Nephron (organoid): ENCODE results near the gene IL12A.

Experiments
- H3K27ac Mint-ChIP-seq, 3 experiments: 2 replicates each; pipeline ENCODE4 v1.8.0; 2020; ENCODE audit warnings: mixed read lengths in 3 of 3, mild to moderate bottlenecking in 2 of 3, moderate library complexity in 1 of 3
- H3K27me3 Mint-ChIP-seq: 2 replicates; pipeline ENCODE4 v1.8.0; 2021; ENCODE audit warnings: low read depth, mild to moderate bottlenecking, moderate library complexity, mixed read lengths
- H3K36me3 Mint-ChIP-seq: 2 replicates; pipeline ENCODE4 v1.8.0; 2020; ENCODE audit warnings: low read depth, mixed read lengths
- H3K4me1 Mint-ChIP-seq: 2 replicates; pipeline ENCODE4 v1.8.0; 2020; ENCODE audit warnings: mixed read lengths
- H3K4me3 Mint-ChIP-seq, 3 experiments: 2 replicates each; pipeline ENCODE4 v1.8.0; 2020; ENCODE audit warnings: mild to moderate bottlenecking in 3 of 3, mixed read lengths in 3 of 3, moderate library complexity in 2 of 3
- H3K9me3 Mint-ChIP-seq: 2 replicates; pipeline ENCODE4 v1.8.0; 2020; ENCODE audit warnings: mixed read lengths
- TF ChIP-seq, protein P1 (sequence below), 3 experiments: fragments of 200-600 bp; sonication (generic); IDR thresholded peaks; one replicate each; pipeline ENCODE4 v1.5.0; 2021; ENCODE audit warnings: antibody characterized with exemption in 3 of 3; ENCODE audit not compliant: unreplicated experiment in 3 of 3

The IL12A gene

DNA sequence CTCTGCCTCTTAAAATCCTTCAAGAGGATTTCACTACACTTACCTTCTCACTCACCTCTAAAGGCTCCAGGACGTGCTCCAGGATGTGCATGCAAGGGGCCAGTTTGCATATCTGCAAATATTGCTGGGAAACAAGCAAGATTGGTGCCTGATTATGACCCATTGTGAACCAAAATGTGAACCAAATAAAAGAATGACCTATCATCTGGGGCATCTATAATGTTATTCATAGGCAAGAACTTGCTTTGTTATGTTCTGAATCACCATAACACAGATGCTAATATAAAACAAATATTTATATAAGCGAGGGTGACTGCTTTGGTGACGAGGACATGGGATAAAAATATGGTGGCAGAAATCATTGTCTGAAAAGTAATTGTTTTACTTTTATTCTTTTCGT, 5.5 kb downstream of the IL12A start:
- peaks cover 6% of the 10 kb centered on the region for H3K9me3 Mint-ChIP-seq
- H3K27me3 Mint-ChIP-seq = peaks cover 25% of the 10 kb centered on the region
- H3K4me3 Mint-ChIP-seq = no peak overlapping the region
- TF ChIP-seq, protein P1, sequence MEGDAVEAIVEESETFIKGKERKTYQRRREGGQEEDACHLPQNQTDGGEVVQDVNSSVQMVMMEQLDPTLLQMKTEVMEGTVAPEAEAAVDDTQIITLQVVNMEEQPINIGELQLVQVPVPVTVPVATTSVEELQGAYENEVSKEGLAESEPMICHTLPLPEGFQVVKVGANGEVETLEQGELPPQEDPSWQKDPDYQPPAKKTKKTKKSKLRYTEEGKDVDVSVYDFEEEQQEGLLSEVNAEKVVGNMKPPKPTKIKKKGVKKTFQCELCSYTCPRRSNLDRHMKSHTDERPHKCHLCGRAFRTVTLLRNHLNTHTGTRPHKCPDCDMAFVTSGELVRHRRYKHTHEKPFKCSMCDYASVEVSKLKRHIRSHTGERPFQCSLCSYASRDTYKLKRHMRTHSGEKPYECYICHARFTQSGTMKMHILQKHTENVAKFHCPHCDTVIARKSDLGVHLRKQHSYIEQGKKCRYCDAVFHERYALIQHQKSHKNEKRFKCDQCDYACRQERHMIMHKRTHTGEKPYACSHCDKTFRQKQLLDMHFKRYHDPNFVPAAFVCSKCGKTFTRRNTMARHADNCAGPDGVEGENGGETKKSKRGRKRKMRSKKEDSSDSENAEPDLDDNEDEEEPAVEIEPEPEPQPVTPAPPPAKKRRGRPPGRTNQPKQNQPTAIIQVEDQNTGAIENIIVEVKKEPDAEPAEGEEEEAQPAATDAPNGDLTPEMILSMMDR (IDR thresholded peaks at IDR 0.05; ENCODE audit: unreplicated experiment in 3 of 3) = no peak
- H3K4me1 Mint-ChIP-seq = peaks cover 9% of the 10 kb centered on the region
- H3K27ac Mint-ChIP-seq = no peak overlapping the region
- no peaks in the 10 kb centered on the region for H3K36me3 Mint-ChIP-seq

DNA sequence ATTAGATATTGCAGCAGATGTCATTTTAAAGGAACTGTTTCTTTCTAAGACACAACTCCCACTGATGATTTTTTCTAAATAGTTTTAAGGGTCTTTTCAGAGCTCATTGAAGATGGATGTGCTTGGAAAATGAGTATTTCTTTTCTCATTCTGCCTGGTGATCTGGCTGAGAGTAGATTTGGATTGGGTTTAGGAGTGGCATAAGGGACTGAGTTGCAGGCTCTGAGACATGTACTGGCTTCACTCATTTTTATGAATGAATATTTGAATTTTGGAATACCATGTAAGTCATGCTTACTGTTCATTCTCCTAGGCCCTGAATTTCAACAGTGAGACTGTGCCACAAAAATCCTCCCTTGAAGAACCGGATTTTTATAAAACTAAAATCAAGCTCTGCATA, 6.5 kb downstream of the IL12A start:
- Mint-ChIP-seq H3K9me3 (peaks cover 6% of the 10 kb centered on the region), H3K4me1 (peaks cover 8% of the 10 kb centered on the region), H3K27ac (no peak overlapping the region), H3K36me3 (no peaks in the 10 kb centered on the region), H3K4me3 (no peak overlapping the region), H3K27me3 (peaks cover 19% of the 10 kb centered on the region)
- TF ChIP-seq, protein P1 (IDR thresholded peaks at IDR 0.05; ENCODE audit: unreplicated experiment in 3 of 3) = no peak

DNA sequence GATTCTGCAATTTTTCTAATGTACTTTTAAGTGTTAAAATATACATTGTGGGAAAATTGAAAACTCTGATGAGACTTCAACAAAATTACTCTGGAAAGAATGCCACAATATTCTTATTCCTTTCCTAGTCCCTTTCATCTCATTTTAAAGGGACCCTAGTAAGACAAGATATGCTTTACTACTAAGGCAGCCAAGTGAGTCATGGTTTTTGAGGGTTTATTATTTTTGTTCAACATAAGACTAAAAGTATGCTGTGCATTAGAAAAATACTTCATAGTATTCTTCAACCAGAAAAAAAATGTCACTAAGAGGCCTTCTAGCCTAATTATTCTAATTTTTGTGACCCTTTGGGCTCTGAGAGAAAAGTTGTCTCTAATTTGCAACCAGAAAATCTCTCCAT, 7.4 kb downstream of the IL12A start:
- Mint-ChIP-seq H3K27me3 (peaks cover 12% of the 10 kb centered on the region), H3K9me3 (peaks cover 6% of the 10 kb centered on the region), H3K27ac (no peak overlapping the region), H3K4me3 (no peak overlapping the region), H3K4me1 (no peaks in the 10 kb centered on the region), H3K36me3 (no peaks in the 10 kb centered on the region)
- TF ChIP-seq, protein P1 (IDR thresholded peaks at IDR 0.05; ENCODE audit: unreplicated experiment in 3 of 3) = no peak

DNA sequence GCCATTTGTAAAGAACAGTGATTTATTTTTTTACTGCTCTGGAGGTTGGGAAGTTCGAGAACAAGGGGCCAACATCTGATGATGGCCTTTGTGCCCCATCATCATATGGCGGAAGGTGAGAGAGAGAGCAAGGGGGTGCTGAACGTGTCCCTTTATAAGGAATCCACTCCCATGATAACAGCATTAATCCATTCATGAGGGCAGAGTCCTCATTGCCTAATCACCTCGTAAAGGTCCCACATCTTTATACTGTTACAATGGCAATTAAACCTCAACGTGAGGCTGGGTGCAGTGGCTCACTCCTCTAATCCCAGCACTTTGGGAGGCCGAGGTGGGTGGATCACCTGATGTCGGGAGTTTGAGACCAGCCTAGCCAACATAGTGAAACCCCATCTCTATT, 8.3 kb downstream of the IL12A start:
- TF ChIP-seq, protein P1 (IDR thresholded peaks at IDR 0.05; ENCODE audit: unreplicated experiment in 3 of 3) = no peak
- H3K4me1 Mint-ChIP-seq = peaks cover 8% of the 10 kb centered on the region
- H3K9me3 Mint-ChIP-seq = peaks cover 4% of the 10 kb centered on the region
- H3K4me3 Mint-ChIP-seq = no peak overlapping the region
- H3K27ac Mint-ChIP-seq = no peak overlapping the region
- H3K27me3 Mint-ChIP-seq = peaks cover 17% of the 10 kb centered on the region
- no peaks in the 10 kb centered on the region for H3K36me3 Mint-ChIP-seq

DNA sequence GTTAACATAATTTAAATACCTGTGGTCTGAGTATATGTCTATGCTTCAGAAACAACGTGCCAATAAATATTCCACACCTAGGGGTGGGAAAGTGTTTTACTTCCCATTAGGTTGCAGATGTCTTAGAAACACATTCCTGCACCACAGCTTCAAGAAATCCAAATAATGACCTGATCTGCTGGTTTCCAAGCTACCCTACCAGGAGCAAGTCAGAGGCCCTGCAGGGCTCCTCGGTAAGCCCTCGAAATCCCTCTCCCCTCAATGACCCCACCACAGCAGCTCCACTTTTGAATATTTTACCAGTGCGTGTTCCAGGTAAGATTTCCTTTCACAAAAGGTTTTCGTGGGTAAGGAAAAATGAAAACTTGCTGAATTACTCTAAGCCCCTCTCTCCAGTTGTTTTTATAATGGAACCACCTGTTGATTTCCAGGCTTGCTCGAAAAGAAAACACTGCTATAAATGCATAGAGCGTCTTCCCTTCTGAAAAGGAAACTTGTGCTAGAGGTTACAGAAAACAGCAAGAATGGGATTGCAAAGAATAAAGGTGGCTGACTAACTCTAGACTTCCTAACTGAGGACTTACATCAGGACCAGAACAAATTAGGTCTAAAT, 12.6 kb downstream of the IL12A start:
- H3K36me3 Mint-ChIP-seq = no peaks in the 10 kb centered on the region
- H3K27ac Mint-ChIP-seq = peak overlapping the region in 1 of 3 experiments; percentile 64
- no peak overlapping the region for H3K4me3 Mint-ChIP-seq
- H3K4me1 Mint-ChIP-seq = peaks cover 11% of the 10 kb centered on the region
- no peaks in the 10 kb centered on the region for H3K9me3 Mint-ChIP-seq
- TF ChIP-seq, protein P1 (IDR thresholded peaks at IDR 0.05; ENCODE audit: unreplicated experiment in 3 of 3) = no peak
- peaks cover 22% of the 10 kb centered on the region for H3K27me3 Mint-ChIP-seq
